ENCODE data around the gene OR10P1.

- TF ChIP-seq POLR2AphosphoS5 (IDR thresholded peaks at IDR 0.05): no peak
- TF ChIP-seq CTCF (IDR thresholded peaks at IDR 0.05): no peak
- TF ChIP-seq POLR2A (IDR thresholded peaks at IDR 0.05; ENCODE audit: low read depth): no peak
These were observed 15.7 kb downstream of the OR10P1 start for GRCh38 chr12:55652352-55652751.

Data from esophagus muscularis mucosa (tissue), 3 donors.